NT2/D1 (cell line): ENCODE results near the gene ADAMTS13.

ENCODE experiments used
- SUZ12 ChIP-seq: IDR thresholded peaks from 2 replicates; pipeline ENCODE4 v1.6.1; 2011; ENCODE audit not compliant: insufficient read length, insufficient read depth; ENCODE audit errors: extremely low read depth
- YY1 ChIP-seq: IDR thresholded peaks from 2 replicates; pipeline ENCODE4 v1.6.1; 2011; ENCODE audit not compliant: insufficient read length, insufficient read depth
- ZNF274 ChIP-seq: IDR thresholded peaks from 2 replicates; pipeline ENCODE4 v1.6.1; 2011; ENCODE audit warnings: mild to moderate bottlenecking, low read depth, low read length

DNA sequence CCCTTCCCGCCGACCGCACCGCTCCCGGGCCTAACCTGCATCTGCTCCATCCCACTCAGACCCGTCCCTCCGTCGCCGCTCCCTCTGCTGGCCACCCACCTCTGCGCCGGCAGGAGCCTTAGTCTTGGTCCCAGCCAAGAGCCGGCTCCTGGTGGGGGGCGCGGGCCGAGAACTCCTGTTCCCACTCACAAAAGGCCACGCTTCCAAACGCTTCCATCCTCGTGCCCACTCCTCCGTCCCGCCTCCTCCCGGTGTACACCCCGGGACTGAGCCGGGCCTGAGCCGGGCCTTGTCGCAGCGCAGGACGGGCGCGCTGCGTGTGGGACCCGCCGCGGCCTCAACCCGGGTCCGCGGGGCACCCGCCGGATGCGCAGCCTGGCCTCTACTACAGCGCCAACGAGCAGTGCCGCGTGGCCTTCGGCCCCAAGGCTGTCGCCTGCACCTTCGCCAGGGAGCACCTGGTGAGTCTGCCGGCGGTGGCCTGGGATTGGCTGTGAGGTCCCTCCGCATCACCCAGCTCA, 7.5 kb downstream of the ADAMTS13 start:
- no peak for TF ChIP-seq YY1
- no peak for TF ChIP-seq ZNF274
- no peak for TF ChIP-seq SUZ12
